Measurements from ENCODE around the gene ROCK1.
"Not testable (repeated sequence)": the region's sequence is repeated elsewhere in the genome, so short reads cannot be mapped to it uniquely, and the experiment has no call there.

ROCK1 gene

GRCh38 chr18:21111346-21112139 is at the start of gene ROCK1:
Gene ROCK1, minus strand, starts transcription at chr18:21111813. Its CDS starts 903 bp downstream, at chr18:21110910.
- FAIRE-seq = no peak

GRCh38 chr18:21155443-21155842 is 43.8 kb upstream of the ROCK1 start:
- no peak for FAIRE-seq

- FAIRE-seq = no peak
These were observed 34.4 kb upstream of the ROCK1 start for GRCh38 chr18:21146016-21146415.

- FAIRE-seq = no peak
These were observed 33.8 kb upstream of the ROCK1 start for GRCh38 chr18:21145371-21145770.

- FAIRE-seq = no peak
These were observed 30.2 kb upstream of the ROCK1 start for GRCh38 chr18:21141668-21142422.

GRCh38 chr18:21137719-21138488 is 26.3 kb upstream of the ROCK1 start:
- FAIRE-seq = not testable (repeated sequence)

- FAIRE-seq = no peak
These were observed 23.3 kb upstream of the ROCK1 start for GRCh38 chr18:21134895-21135294.

- no peak for FAIRE-seq
These were observed 20.8 kb upstream of the ROCK1 start for GRCh38 chr18:21132398-21132918.

- no peak for FAIRE-seq
These were observed 20.1 kb upstream of the ROCK1 start for GRCh38 chr18:21131698-21132227.

- FAIRE-seq = no peak
These were observed 18.1 kb upstream of the ROCK1 start for GRCh38 chr18:21129566-21130216.

- no peak for FAIRE-seq
These were observed 11.8 kb upstream of the ROCK1 start for GRCh38 chr18:21123290-21123926.

GRCh38 chr18:21118806-21119205 is 7.2 kb upstream of the ROCK1 start:
- FAIRE-seq = no peak

GRCh38 chr18:21117409-21118131 is 6.0 kb upstream of the ROCK1 start:
- no peak for FAIRE-seq

GRCh38 chr18:21115519-21116411 is 4.2 kb upstream of the ROCK1 start:
- no peak for FAIRE-seq

- FAIRE-seq = no peak
These were observed 1.0 kb upstream of the ROCK1 start for GRCh38 chr18:21112543-21113105.

- FAIRE-seq = no peak
These were observed 494 bp upstream of the ROCK1 start for GRCh38 chr18:21112140-21112473.

- FAIRE-seq = no peak
These were observed 784 bp downstream of the ROCK1 start for GRCh38 chr18:21110713-21111345.

- FAIRE-seq = no peak
These were observed 1.5 kb downstream of the ROCK1 start for GRCh38 chr18:21109936-21110712.

Data from islet of Langerhans (tissue), 1 donor.